ENCODE results near the gene USHBP1. TPM values are rescaled to one million over a fixed set of nuclear protein-coding genes. Genes with fewer than 3 reads are reported as not detected.

USHBP1 gene
- total and polyA plus RNA-seq, 9 donors: 1.1 to 8.9 (median 2.0) TPM

GRCh38 chr19:17210296-17210695, 54.2 kb downstream of the USHBP1 start:
- TF ChIP-seq EP300 (IDR thresholded peaks at IDR 0.05) (no peak), POLR2A (IDR thresholded peaks at IDR 0.05) (no peak)
- TF ChIP-seq, protein P1, sequence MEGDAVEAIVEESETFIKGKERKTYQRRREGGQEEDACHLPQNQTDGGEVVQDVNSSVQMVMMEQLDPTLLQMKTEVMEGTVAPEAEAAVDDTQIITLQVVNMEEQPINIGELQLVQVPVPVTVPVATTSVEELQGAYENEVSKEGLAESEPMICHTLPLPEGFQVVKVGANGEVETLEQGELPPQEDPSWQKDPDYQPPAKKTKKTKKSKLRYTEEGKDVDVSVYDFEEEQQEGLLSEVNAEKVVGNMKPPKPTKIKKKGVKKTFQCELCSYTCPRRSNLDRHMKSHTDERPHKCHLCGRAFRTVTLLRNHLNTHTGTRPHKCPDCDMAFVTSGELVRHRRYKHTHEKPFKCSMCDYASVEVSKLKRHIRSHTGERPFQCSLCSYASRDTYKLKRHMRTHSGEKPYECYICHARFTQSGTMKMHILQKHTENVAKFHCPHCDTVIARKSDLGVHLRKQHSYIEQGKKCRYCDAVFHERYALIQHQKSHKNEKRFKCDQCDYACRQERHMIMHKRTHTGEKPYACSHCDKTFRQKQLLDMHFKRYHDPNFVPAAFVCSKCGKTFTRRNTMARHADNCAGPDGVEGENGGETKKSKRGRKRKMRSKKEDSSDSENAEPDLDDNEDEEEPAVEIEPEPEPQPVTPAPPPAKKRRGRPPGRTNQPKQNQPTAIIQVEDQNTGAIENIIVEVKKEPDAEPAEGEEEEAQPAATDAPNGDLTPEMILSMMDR (IDR thresholded peaks at IDR 0.05): no peak
- Histone ChIP-seq H3K27me3 (no peaks in the 10 kb centered on the region), H3K27ac (no peak overlapping the region), H3K4me1 (ENCODE audit: insufficient read depth) (peaks cover 2% of the 10 kb centered on the region), H3K36me3 (no peaks in the 10 kb centered on the region), H3K4me3 (no peak overlapping the region), H3K9me3 (no peaks in the 10 kb centered on the region)
- 80 to 89% (median 86%) methylated on average over 14 of the region's 14 CpGs for WGBS, 3 donors
- no peak for DNase-seq
- intact Hi-C loops (cut with DNase I): loop anchor here in 1 of 4 donors (5.0 kb wide), 1 partner anchor 57 kb away; the partner anchor contains the start of gene BABAM1

DNA sequence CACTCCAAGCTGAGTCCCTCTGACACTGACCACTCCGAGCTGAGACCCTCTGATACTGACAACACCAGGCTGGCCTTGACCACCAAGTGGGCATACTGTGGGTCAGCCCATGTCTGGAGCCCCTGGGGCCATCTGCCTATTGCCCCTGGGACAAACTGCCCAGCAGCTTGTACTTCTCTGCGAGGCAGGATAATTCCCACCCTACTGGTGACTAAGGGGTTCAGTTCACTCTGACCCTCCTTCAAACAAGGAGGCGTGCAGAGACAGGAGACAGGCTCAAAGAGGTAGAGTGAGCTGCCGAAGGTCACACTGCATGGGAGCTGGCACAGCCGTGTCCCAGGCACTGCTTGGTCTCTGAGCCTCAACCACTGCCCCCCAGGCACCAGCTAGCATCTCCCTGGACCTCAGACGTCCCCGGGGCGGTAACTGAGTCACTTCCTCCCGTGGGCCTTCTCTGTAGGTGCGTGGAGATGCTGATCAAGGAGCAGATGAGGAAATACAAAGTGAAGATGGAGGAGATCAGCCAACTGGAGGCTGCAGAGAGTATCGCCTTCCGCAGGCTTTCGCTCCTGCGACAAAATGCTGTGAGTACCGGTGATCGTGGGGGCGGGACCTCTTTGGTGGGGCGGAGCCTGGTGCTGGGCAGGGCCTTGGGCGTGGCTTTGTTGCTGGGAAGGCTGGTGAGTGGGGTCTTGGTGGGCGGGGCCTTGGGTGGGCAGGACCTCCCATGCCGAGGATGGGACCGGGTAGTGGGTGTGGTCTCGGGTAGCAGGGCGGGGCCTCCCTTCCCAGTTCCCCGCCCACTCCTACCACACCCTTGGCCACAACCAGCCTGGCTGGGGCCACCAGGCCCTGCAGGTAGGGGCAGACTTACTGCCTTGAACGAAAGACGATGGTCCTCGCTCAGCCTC, 55.2 kb downstream of the USHBP1 start:
- WGBS, 3 donors: 74 to 79% (median 78%) methylated on average over 28 of the region's 28 CpGs
- TF ChIP-seq POLR2A (IDR thresholded peaks at IDR 0.05): no peak
- no peak for TF ChIP-seq EP300 (IDR thresholded peaks at IDR 0.05)
- TF ChIP-seq, protein P1 (IDR thresholded peaks at IDR 0.05): no peak
- no peaks in the 10 kb centered on the region for H3K4me1 ChIP-seq (ENCODE audit: insufficient read depth)
- no peak overlapping the region for H3K27ac ChIP-seq
- no peaks in the 10 kb centered on the region for H3K27me3 ChIP-seq
- no peaks in the 10 kb centered on the region for H3K36me3 ChIP-seq
- DNase-seq: no peak
- no peak overlapping the region for H3K4me3 ChIP-seq
- H3K9me3 ChIP-seq: no peaks in the 10 kb centered on the region
- intact Hi-C loops (cut with DNase I): loop anchor here (5.0 to 10.0 kb wide), 4 partner anchors 58 to 75 kb away; partner anchors contain the start of genes ANKLE1 (in 2 of the 4) and BABAM1 (in 1 of the 4)

DNA sequence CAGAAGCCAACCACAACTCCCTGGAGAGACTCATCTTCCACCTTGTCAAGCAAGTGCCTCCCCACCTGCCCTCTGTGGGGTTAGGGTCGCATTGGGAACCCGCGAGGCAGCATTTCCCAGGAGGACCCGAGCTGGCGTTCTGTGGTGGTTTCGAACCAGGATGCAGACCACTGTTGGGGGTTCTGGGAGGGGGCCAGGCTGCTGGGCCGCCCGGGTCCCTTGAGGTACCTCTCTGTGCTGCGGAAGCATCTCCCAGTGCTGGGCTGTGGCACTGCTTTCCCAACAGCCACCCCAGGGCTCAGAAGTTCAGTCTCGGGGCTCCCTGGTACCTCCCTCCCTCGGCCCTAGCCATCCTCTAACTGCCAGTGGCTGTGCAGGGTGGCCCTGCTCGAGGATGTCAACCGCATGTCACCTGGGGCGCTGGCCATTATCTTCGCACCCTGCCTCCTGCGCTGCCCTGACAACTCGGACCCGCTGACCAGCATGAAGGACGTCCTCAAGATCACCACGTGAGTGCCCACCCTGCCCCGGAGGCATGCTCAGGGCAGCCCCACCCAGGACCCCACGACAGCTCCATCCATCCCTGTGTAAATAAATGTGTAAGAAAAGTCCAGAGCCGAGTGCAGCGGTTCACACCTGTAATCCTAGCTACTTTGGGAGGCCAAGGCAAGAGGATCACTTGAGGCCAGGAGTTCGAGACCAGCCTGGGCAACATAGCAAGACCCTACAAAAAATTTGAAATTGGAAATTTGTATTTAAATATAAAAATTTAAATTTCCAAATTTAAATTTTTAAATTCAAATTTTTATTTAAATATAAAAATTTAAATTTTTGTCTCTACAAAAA, 57.6 kb downstream of the USHBP1 start:
- DNase-seq: peak in 1 of 5 donors; percentile 17
- intact Hi-C loops (cut with DNase I): loop anchor here in 3 of 4 donors (5.0 to 10.0 kb wide), 3 partner anchors 68 to 78 kb away; partner anchors contain the start of gene ANKLE1 (in 2 of the 3)
- no peaks in the 10 kb centered on the region for H3K27me3 ChIP-seq
- H3K27ac ChIP-seq: no peak overlapping the region
- no peaks in the 10 kb centered on the region for H3K4me1 ChIP-seq (ENCODE audit: insufficient read depth)
- H3K36me3 ChIP-seq: no peaks in the 10 kb centered on the region
- WGBS, 3 donors: 89 to 93% (median 93%) methylated on average over 24 to 25 of the region's 25 CpGs
- TF ChIP-seq EP300 (IDR thresholded peaks at IDR 0.05) (no peak), POLR2A (IDR thresholded peaks at IDR 0.05) (no peak)
- TF ChIP-seq, protein P1 (IDR thresholded peaks at IDR 0.05): no peak
- H3K4me3 ChIP-seq: no peak overlapping the region
- no peaks in the 10 kb centered on the region for H3K9me3 ChIP-seq
